Astrocyte (in vitro differentiated cells and primary cell): ENCODE data around the gene THADA. TPM values are rescaled to one million over a fixed set of nuclear protein-coding genes. Genes with fewer than 3 reads are reported as not detected.

ENCODE experiments used
- DNase-seq: peaks from one replicate; pipeline ENCODE4 v3.0.0-alpha.2; 2010; ENCODE audit warnings: low read depth
- FAIRE-seq: peaks from 2 replicates; lab custom pipeline; 2011; peaks lifted over from hg19 to GRCh38; lab: Jason Lieb, UNC
- H2AFZ ChIP-seq: 2 replicates; pipeline ENCODE4 v1.6.0; 2012; ENCODE audit warnings: low read depth, low read length, inconsistent platforms
- H3K27ac ChIP-seq: 2 replicates; pipeline ENCODE4 v1.5.1; 2011; ENCODE audit warnings: low read depth, low read length, inconsistent platforms
- H3K27me3 ChIP-seq: 2 replicates; pipeline ENCODE4 v1.6.0; 2011; ENCODE audit warnings: low read length, inconsistent platforms; ENCODE audit not compliant: insufficient read depth
- H3K36me3 ChIP-seq: 2 replicates; pipeline ENCODE4 v1.5.1; 2011; ENCODE audit warnings: low read length, inconsistent platforms; ENCODE audit not compliant: insufficient read depth
- H3K4me1 ChIP-seq: 2 replicates; pipeline ENCODE4 v1.5.1; 2011; ENCODE audit warnings: low read length, inconsistent platforms; ENCODE audit not compliant: insufficient read depth
- H3K4me2 ChIP-seq: 2 replicates; pipeline ENCODE4 v1.6.0; 2012; ENCODE audit warnings: low read length, inconsistent platforms
- H3K4me3 ChIP-seq: 2 replicates; pipeline ENCODE4 v1.5.1; 2011; ENCODE audit warnings: low read depth, mild to moderate bottlenecking, low read length, inconsistent platforms; ENCODE audit not compliant: insufficient read depth
- H3K79me2 ChIP-seq: 2 replicates; pipeline ENCODE4 v1.6.0; 2012; ENCODE audit warnings: mild to moderate bottlenecking, low read length, inconsistent platforms; ENCODE audit not compliant: insufficient read depth
- H3K9ac ChIP-seq: 2 replicates; pipeline ENCODE4 v1.6.0; 2012; ENCODE audit warnings: mild to moderate bottlenecking, low read length, inconsistent platforms
- H3K9me3 ChIP-seq: 2 replicates; pipeline ENCODE4 v1.5.1; 2012; ENCODE audit warnings: low read depth, mild to moderate bottlenecking, low read length, inconsistent platforms; ENCODE audit not compliant: insufficient read depth
- H4K20me1 ChIP-seq: 2 replicates; pipeline ENCODE4 v1.6.0; 2012; ENCODE audit warnings: low read length, inconsistent platforms; ENCODE audit not compliant: insufficient read depth
- H3K27ac Mint-ChIP-seq: one replicate; pipeline ENCODE4 v1.8.0; 2021; ENCODE audit warnings: mild to moderate bottlenecking, mixed read lengths; ENCODE audit not compliant: unreplicated experiment
- H3K27me3 Mint-ChIP-seq: one replicate; pipeline ENCODE4 v1.8.0; 2021; ENCODE audit warnings: low read depth, mixed read lengths; ENCODE audit not compliant: unreplicated experiment
- H3K36me3 Mint-ChIP-seq: one replicate; pipeline ENCODE4 v1.8.0; 2021; ENCODE audit warnings: low read depth, mixed read lengths; ENCODE audit not compliant: unreplicated experiment
- H3K4me1 Mint-ChIP-seq: one replicate; pipeline ENCODE4 v1.8.0; 2021; ENCODE audit warnings: low read depth, mixed read lengths; ENCODE audit not compliant: unreplicated experiment
- H3K4me3 Mint-ChIP-seq: one replicate; pipeline ENCODE4 v1.8.0; 2021; ENCODE audit warnings: mild to moderate bottlenecking, moderate library complexity, mixed read lengths; ENCODE audit not compliant: unreplicated experiment
- H3K9me3 Mint-ChIP-seq: one replicate; pipeline ENCODE4 v1.8.0; 2021; ENCODE audit warnings: mild to moderate bottlenecking, mixed read lengths; ENCODE audit not compliant: unreplicated experiment
- EZH2 ChIP-seq: IDR thresholded peaks from 2 replicates; pipeline ENCODE4 v1.6.1; 2012; ENCODE audit warnings: mild to moderate bottlenecking, low read length, inconsistent platforms; ENCODE audit not compliant: insufficient read depth
- total RNA-seq: library from RNA; stranded (reverse); gene quantifications from 2 replicates; pipeline ENCODE4 v1.2.1, GENCODE V29; 2021
- TF ChIP-seq, protein P1 (sequence below): IDR thresholded peaks from 2 replicates; pipeline ENCODE4 v1.5.1; 2011; ENCODE audit warnings: low read depth, mild to moderate bottlenecking, inconsistent platforms, low read length, moderate library complexity; ENCODE audit not compliant: insufficient read depth

The THADA gene
- total RNA-seq, 1 donor from 2014 or later, result 16.2 TPM

DNA sequence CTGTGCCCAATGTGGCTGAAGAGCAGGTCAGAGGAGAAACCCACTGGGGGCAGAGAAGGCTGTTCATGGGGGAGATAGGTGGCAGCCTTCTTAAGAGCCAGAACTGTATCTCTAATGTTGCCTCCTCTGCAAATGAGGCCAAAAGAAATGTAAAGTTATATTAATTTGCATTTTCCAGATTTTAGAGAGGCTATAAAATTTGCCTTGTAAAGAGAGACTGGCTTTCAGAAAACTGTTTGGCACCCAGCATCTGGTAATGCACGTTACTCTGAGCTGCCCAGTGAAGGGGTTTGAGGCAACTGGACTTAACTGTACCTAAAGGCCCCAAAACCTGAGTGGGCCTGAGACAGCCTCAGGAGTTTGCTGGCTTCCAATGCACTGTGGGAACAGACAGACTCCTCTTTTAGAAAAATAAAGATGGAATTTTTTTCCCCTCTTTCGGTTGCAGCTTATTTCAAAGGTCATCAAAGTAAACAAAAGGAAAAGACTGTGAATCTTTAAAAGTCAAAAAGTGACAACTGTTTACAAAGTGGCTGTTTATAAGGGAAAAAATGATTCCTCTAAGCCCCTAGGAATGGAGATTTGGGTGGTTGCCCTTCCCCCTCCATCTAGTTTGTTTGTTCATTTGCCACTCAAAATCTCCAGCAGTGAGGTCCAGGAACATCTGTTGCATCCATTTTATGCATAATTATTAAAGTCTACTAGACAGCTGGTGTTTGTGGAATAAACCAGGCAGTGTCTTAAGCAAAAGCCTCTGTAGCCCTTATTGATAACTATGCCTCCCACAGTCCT, 237.2 kb downstream of the THADA start:
- H3K9me3 Mint-ChIP-seq, result no peaks in the 10 kb centered on the region
- no peaks in the 10 kb centered on the region for H3K9me3 ChIP-seq

DNA sequence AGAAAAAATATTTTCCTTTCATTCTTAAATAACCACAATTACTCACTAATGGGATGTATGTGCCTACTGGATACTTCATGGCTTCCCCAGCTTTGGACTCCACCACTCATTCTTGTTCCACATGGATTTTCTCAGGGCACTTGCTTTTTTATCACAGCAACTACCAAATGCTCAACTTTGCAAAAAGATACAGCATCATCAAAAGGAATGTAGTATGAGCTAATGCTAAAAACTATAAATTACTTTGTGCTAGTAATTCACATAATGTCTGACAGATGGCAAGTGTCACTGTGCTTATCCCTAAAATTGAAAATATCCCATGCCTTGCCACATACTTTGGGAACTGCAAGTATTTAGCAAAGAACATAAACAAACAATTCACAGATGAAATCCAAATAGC, 239.1 kb downstream of the THADA start:
- no peak for FAIRE-seq
- H3K27ac ChIP-seq, result no peak overlapping the region
- no peaks in the 10 kb centered on the region for H3K27me3 Mint-ChIP-seq

More for the DNA sequence above, 237.2 kb downstream of the THADA start:
- Histone ChIP-seq H3K36me3 (no peaks in the 10 kb centered on the region), H3K4me2 (no peak overlapping the region), H3K4me3 (no peak overlapping the region), H3K27ac (no peak overlapping the region), H3K9ac (no peak overlapping the region), H3K4me1 (no peaks in the 10 kb centered on the region), H3K27me3 (no peaks in the 10 kb centered on the region), H3K79me2 (no peaks in the 10 kb centered on the region), H4K20me1 (no peaks in the 10 kb centered on the region), H2AFZ (no peak overlapping the region)
- DNase-seq (no peak), FAIRE-seq (no peak)
- Mint-ChIP-seq H3K27me3 (no peaks in the 10 kb centered on the region), H3K4me1 (peaks cover 3% of the 10 kb centered on the region), H3K27ac (no peak overlapping the region), H3K4me3 (no peak overlapping the region), H3K36me3 (no peaks in the 10 kb centered on the region)
- TF ChIP-seq, protein P1, sequence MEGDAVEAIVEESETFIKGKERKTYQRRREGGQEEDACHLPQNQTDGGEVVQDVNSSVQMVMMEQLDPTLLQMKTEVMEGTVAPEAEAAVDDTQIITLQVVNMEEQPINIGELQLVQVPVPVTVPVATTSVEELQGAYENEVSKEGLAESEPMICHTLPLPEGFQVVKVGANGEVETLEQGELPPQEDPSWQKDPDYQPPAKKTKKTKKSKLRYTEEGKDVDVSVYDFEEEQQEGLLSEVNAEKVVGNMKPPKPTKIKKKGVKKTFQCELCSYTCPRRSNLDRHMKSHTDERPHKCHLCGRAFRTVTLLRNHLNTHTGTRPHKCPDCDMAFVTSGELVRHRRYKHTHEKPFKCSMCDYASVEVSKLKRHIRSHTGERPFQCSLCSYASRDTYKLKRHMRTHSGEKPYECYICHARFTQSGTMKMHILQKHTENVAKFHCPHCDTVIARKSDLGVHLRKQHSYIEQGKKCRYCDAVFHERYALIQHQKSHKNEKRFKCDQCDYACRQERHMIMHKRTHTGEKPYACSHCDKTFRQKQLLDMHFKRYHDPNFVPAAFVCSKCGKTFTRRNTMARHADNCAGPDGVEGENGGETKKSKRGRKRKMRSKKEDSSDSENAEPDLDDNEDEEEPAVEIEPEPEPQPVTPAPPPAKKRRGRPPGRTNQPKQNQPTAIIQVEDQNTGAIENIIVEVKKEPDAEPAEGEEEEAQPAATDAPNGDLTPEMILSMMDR, result no peak
- TF ChIP-seq EZH2, result no peak

More for the DNA sequence above, 239.1 kb downstream of the THADA start:
- Histone ChIP-seq H3K9ac (no peak overlapping the region), H3K4me1 (no peaks in the 10 kb centered on the region), H4K20me1 (no peaks in the 10 kb centered on the region), H3K79me2 (no peaks in the 10 kb centered on the region), H3K9me3 (no peaks in the 10 kb centered on the region), H3K27me3 (no peaks in the 10 kb centered on the region), H3K4me2 (no peak overlapping the region), H2AFZ (no peak overlapping the region), H3K36me3 (no peaks in the 10 kb centered on the region), H3K4me3 (no peak overlapping the region)
- TF ChIP-seq, protein P1, result no peak
- TF ChIP-seq EZH2, result no peak
- peak; percentile 71 for DNase-seq
- Mint-ChIP-seq H3K9me3 (no peaks in the 10 kb centered on the region), H3K27ac (no peak overlapping the region), H3K4me3 (no peak overlapping the region), H3K4me1 (peaks cover 3% of the 10 kb centered on the region), H3K36me3 (no peaks in the 10 kb centered on the region)
